HCT116 (cell line): Measurements from ENCODE around the gene SORCS2. TPM values are rescaled to one million over a fixed set of nuclear protein-coding genes. Genes with fewer than 3 reads are reported as not detected.

Experiments used
- ATAC-seq: fragments of 200-7000 bp; cut with Tn5 transposase; 2 replicates; pipeline ENCODE4 v1.9.1; 2020; ENCODE audit warnings: mild to moderate bottlenecking, moderate library complexity
- BruUV-seq: library from RNA; stranded (reverse); fragments of 400-500 nt; replicated peaks from 2 replicates; lab custom pipeline; 2021; lab: Mats Ljungman, UMichigan
- CTCF ChIA-PET: fragments of 300-600 bp; sonication (Branson Sonifier 250); formaldehyde crosslinking; loops from one replicate; lab custom pipeline; 2021; ENCODE audit warnings: antibody characterized with exemption; lab: Charles Lee
- POLR2A ChIA-PET: fragments of 300-600, 350-600 bp; sonication (Branson Sonifier 250); formaldehyde crosslinking; loops from one replicate; lab custom pipeline; 2021; ENCODE audit warnings: antibody characterized with exemption; lab: Charles Lee
- RAD21 ChIA-PET, 2 experiments: fragments of 300-600 bp; sonication (Branson Sonifier 250); formaldehyde crosslinking; loops; one replicate each; lab custom pipeline; 2023; ENCODE audit warnings: low total read pairs in 2 of 2; ENCODE audit not compliant: uncharacterized antibody in 2 of 2, unreplicated experiment in 2 of 2, low non-redundant PET in 1 of 2; lab: Charles Lee
- DNase-seq: peaks from one replicate; pipeline ENCODE4 v3.0.0-alpha.2; 2010; ENCODE audit warnings: low read depth, low spot score
- H2AFZ ChIP-seq: fragments of 200-600 bp; shearing (Covaris generic), sonication (generic); 2 replicates; pipeline ENCODE4 v1.6.1; 2017; ENCODE audit warnings: low read depth, mixed run types, mixed read lengths, antibody characterized with exemption, low read length; ENCODE audit not compliant: poor library complexity, severe bottlenecking
- H3K27ac ChIP-seq: 2 replicates; pipeline ENCODE4 v1.5.1; 2012; ENCODE audit warnings: low read depth, low read length
- H3K27me3 ChIP-seq: fragments of 200-600 bp; sonication (generic); 2 replicates; pipeline ENCODE4 v1.6.1; 2016; ENCODE audit warnings: mixed run types, low read length, mixed read lengths; ENCODE audit not compliant: insufficient read depth
- H3K36me3 ChIP-seq, 2 experiments: fragments of 200-500 bp in 1 of 2; fragments of 200-600 bp in 1 of 2; sonication (Bioruptor generic) in 1 of 2; sonication (generic) in 1 of 2; 2 replicates each; pipeline versions ENCODE4 v1.5.1 to v1.6.1; 2014 to 2016; ENCODE audit warnings: low read length in 2 of 2, inconsistent platforms in 1 of 2, mixed read lengths in 1 of 2, mixed run types in 1 of 2; ENCODE audit not compliant: insufficient read depth in 2 of 2, control insufficient read depth in 1 of 2
- H3K4me1 ChIP-seq, 2 experiments: fragments of 200-600 bp in 1 of 2; sonication (generic) in 1 of 2; 2 replicates each; pipeline versions ENCODE4 v1.5.1 to v1.6.1; 2012 to 2017; ENCODE audit warnings: low read length in 2 of 2, inconsistent platforms in 1 of 2, mild to moderate bottlenecking in 1 of 2, mixed read lengths in 1 of 2, mixed run types in 1 of 2, moderate library complexity in 1 of 2; ENCODE audit not compliant: insufficient read depth in 2 of 2, control insufficient read depth in 1 of 2
- H3K4me2 ChIP-seq: fragments of 200-600 bp; sonication (generic); 2 replicates; pipeline ENCODE4 v1.6.1; 2017; ENCODE audit warnings: mixed run types, low read length, mixed read lengths
- H3K4me3 ChIP-seq, 2 experiments: fragments of 200-600 bp in 1 of 2; sonication (generic) in 1 of 2; replicated peaks in 1 of 2; 2 replicates each; pipeline ENCODE4 v1.5.1; 2011 to 2016; ENCODE audit warnings: low read length in 2 of 2, control low read depth in 1 of 2, low read depth in 1 of 2, mild to moderate bottlenecking in 1 of 2, mixed read lengths in 1 of 2, mixed run types in 1 of 2
- H3K79me2 ChIP-seq: fragments of 200-600 bp; sonication (generic); 2 replicates; pipeline ENCODE4 v1.6.1; 2017; ENCODE audit warnings: mild to moderate bottlenecking, mixed run types, low read length, moderate library complexity, mixed read lengths; ENCODE audit not compliant: insufficient read depth
- H3K9ac ChIP-seq: fragments of 200-600 bp; sonication (generic); 2 replicates; pipeline ENCODE4 v1.6.1; 2016; ENCODE audit warnings: low read length, mixed read lengths
- H3K9me2 ChIP-seq: fragments of 200-600 bp; sonication (generic), shearing (Covaris generic); 2 replicates; pipeline ENCODE4 v1.6.1; 2017; ENCODE audit warnings: mixed run types, mild to moderate bottlenecking, moderate library complexity; ENCODE audit not compliant: insufficient read depth
- H3K9me3 ChIP-seq, 2 experiments: fragments of 200-500 bp in 1 of 2; fragments of 200-600 bp in 1 of 2; sonication (Bioruptor generic) in 1 of 2; sonication (generic) in 1 of 2; 2 replicates each; pipeline ENCODE4 v1.6.1; 2014 to 2017; ENCODE audit warnings: low read length in 2 of 2, mixed read lengths in 2 of 2, inconsistent platforms in 1 of 2, low read depth in 1 of 2, mild to moderate bottlenecking in 1 of 2, mixed run types in 1 of 2, moderate library complexity in 1 of 2; ENCODE audit not compliant: control insufficient read depth in 1 of 2, insufficient read depth in 1 of 2
- H4K20me1 ChIP-seq: fragments of 200-600 bp; sonication (generic), shearing (Covaris generic); 2 replicates; pipeline ENCODE4 v1.6.1; 2017; ENCODE audit warnings: mixed run types, mild to moderate bottlenecking, moderate library complexity; ENCODE audit not compliant: insufficient read depth
- CEBPB ChIP-seq: IDR thresholded peaks from 2 replicates; pipeline ENCODE4 v1.6.1; 2012; ENCODE audit warnings: low read depth
- EGR1 ChIP-seq: IDR thresholded peaks from 2 replicates; pipeline ENCODE4 v1.6.1; 2012; ENCODE audit warnings: low read depth
- ELF1 ChIP-seq: IDR thresholded peaks from 2 replicates; pipeline ENCODE4 v1.6.1; 2012; ENCODE audit warnings: low read depth, borderline replicate concordance
- EZH2 ChIP-seq: fragments of 200-600 bp; sonication (generic); IDR thresholded peaks from 2 replicates; pipeline ENCODE4 v1.6.1; 2017; ENCODE audit warnings: antibody characterized with exemption, mixed run types
- EZH2phosphoT487 ChIP-seq: fragments of 200-600 bp; IDR thresholded peaks from 2 replicates; pipeline ENCODE4 v1.6.1; 2018; ENCODE audit warnings: antibody characterized with exemption, borderline replicate concordance
- FOSL1 ChIP-seq: IDR thresholded peaks from 2 replicates; pipeline ENCODE4 v1.6.1; 2012; ENCODE audit warnings: low read depth
- JUND ChIP-seq: IDR thresholded peaks from 2 replicates; pipeline ENCODE4 v1.6.1; 2012
- POLR2A ChIP-seq: IDR thresholded peaks from 2 replicates; pipeline ENCODE4 v1.7.0; 2011; ENCODE audit warnings: borderline replicate concordance; ENCODE audit not compliant: insufficient read depth, insufficient read length; ENCODE audit errors: extremely low read depth
- POLR2AphosphoS5 ChIP-seq: IDR thresholded peaks from 2 replicates; pipeline ENCODE4 v1.6.1; 2011; ENCODE audit warnings: mild to moderate bottlenecking, low read depth, low read length, moderate library complexity
- RAD21 ChIP-seq: IDR thresholded peaks from 2 replicates; pipeline ENCODE4 v1.6.1; 2012; ENCODE audit warnings: low read depth, mild to moderate bottlenecking
- SP1 ChIP-seq: IDR thresholded peaks from 2 replicates; pipeline ENCODE4 v1.6.1; 2012; ENCODE audit warnings: low read depth
- SRF ChIP-seq: IDR thresholded peaks from 2 replicates; pipeline ENCODE4 v1.6.1; 2012; ENCODE audit warnings: low read depth
- YY1 ChIP-seq: IDR thresholded peaks from 2 replicates; pipeline ENCODE4 v1.6.1; 2011; ENCODE audit warnings: low read length, low read depth, moderate library complexity, mild to moderate bottlenecking; ENCODE audit not compliant: insufficient replicate concordance; ENCODE audit errors: extremely low read depth
- ZFX ChIP-seq: fragments of 450-650 bp; IDR thresholded peaks from 2 replicates; pipeline ENCODE4 v1.6.1; 2017
- ZNF274 ChIP-seq: fragments of 200-500 bp; sonication (Bioruptor generic); IDR thresholded peaks from 2 replicates; pipeline ENCODE4 v1.6.1; 2014; ENCODE audit warnings: mild to moderate bottlenecking, low read depth, low read length, inconsistent platforms
- intact Hi-C: fragments of 100-400 bp; cut with micrococcal nuclease; formaldehyde crosslinking; loops from 2 replicates; pipeline ENCODE4 v1.10.0; 2022
- total RNA-seq: library from RNA; stranded (reverse); gene quantifications from one replicate; pipeline ENCODE4 v1.2.1, GENCODE V29; 2021; ENCODE audit not compliant: unreplicated experiment
- TF ChIP-seq, protein P1 (sequence below): IDR thresholded peaks from 2 replicates; pipeline ENCODE4 v1.6.1; 2012
- TF ChIP-seq, protein P2 (sequence below), 3 experiments: fragments of 200-600 bp in 1 of 3; sonication (generic) in 1 of 3; IDR thresholded peaks in 2 of 3; conservative IDR thresholded peaks in 1 of 3; 2 replicates each; pipeline ENCODE4 v1.5.1; 2012 to 2017; ENCODE audit warnings: low read depth in 2 of 3, low read length in 2 of 3, antibody characterized with exemption in 1 of 3, borderline replicate concordance in 1 of 3, control low read depth in 1 of 3, mild to moderate bottlenecking in 1 of 3, mixed read lengths in 1 of 3, mixed run types in 1 of 3, moderate library complexity in 1 of 3; ENCODE audit not compliant: insufficient read depth in 1 of 3
- TF ChIP-seq, protein P3 (sequence below): IDR thresholded peaks from 2 replicates; pipeline ENCODE4 v1.6.1; 2011; ENCODE audit warnings: mild to moderate bottlenecking, low read length, moderate library complexity; ENCODE audit not compliant: insufficient replicate concordance; ENCODE audit errors: extremely low read depth
- TF ChIP-seq, protein P4 (sequence below): IDR thresholded peaks from 2 replicates; pipeline ENCODE4 v1.6.1; 2012

The SORCS2 gene
- total RNA-seq, 1 experiment from 2014 or later: 0.37 TPM

DNA sequence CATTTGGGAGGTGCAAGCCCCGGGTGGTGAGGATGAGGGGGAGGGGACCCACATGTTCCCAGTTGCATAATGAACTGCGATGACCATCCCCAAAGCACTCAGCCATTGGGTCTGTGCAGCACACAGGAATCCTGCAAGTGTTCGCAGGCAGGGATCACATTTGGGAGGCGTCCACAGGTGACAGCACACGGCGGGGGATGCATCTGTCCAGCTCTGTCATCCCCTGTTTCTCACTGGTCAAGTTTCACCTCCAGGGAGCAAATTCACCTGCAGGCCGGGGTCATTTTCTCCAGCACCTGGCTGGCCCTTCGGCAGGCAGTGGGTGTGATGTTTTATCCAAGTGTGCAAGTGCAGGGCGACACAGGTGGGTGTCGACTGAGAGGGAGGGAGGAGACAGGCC is 33.3 kb upstream of the SORCS2 start:
- Histone ChIP-seq H3K27ac (no peak overlapping the region), H3K9me3 (no peaks in the 10 kb centered on the region), H3K36me3 (no peaks in the 10 kb centered on the region), H3K79me2 (no peaks in the 10 kb centered on the region), H4K20me1 (no peaks in the 10 kb centered on the region), H3K9me2 (no peaks in the 10 kb centered on the region), H3K27me3 (peaks cover 2% of the 10 kb centered on the region; the same call in 1 of the 2 replicates), H3K4me3 (no peak overlapping the region), H3K4me1 (no peaks in the 10 kb centered on the region), H2AFZ (no peak overlapping the region), H3K9ac (no peak overlapping the region), H3K4me2 (no peak overlapping the region)
- ChIA-PET CTCF (no interaction called here), POLR2A (no interaction called here), RAD21 (no interaction called here)
- no peak for DNase-seq
- TF ChIP-seq RAD21 (no peak), POLR2A (no peak), ZNF274 (no peak), SRF (no peak), EZH2 (no peak)
- TF ChIP-seq, protein P1, sequence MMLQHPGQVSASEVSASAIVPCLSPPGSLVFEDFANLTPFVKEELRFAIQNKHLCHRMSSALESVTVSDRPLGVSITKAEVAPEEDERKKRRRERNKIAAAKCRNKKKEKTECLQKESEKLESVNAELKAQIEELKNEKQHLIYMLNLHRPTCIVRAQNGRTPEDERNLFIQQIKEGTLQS: no peak
- no TSS peak for BruUV-seq
- ATAC-seq: no peak
- intact Hi-C loops: no loop called here

DNA sequence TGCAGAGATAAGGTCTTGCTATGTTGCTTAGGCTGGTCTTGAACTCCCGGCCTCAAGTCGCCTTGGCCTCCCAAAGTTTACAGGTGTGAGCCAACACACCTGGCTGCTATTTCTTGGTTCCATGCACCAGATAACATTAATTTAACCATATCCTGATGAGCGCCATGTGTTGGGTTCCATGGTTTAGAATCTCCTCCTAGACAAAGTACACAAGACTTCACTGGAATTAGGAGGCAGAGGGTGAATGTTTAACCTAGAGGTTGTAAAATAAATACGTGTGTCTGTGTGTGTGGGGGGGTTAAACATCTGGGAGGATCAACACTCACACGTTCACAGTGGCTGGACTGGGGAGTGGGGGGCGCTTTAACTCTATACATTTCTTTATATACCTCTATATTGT is 32.4 kb upstream of the SORCS2 start:
- no peak overlapping the region for H3K4me3 ChIP-seq
- no peaks in the 10 kb centered on the region for H3K36me3 ChIP-seq
- H4K20me1 ChIP-seq: no peaks in the 10 kb centered on the region
- no peak overlapping the region for H3K27ac ChIP-seq
- H2AFZ ChIP-seq: no peak overlapping the region
- TF ChIP-seq RAD21 (no peak), ZFX (no peak), SP1 (no peak), POLR2AphosphoS5 (no peak), EZH2phosphoT487 (no peak), FOSL1 (no peak), EGR1 (no peak), CEBPB (no peak), JUND (no peak), YY1 (no peak), ELF1 (no peak)
- TF ChIP-seq, protein P2, sequence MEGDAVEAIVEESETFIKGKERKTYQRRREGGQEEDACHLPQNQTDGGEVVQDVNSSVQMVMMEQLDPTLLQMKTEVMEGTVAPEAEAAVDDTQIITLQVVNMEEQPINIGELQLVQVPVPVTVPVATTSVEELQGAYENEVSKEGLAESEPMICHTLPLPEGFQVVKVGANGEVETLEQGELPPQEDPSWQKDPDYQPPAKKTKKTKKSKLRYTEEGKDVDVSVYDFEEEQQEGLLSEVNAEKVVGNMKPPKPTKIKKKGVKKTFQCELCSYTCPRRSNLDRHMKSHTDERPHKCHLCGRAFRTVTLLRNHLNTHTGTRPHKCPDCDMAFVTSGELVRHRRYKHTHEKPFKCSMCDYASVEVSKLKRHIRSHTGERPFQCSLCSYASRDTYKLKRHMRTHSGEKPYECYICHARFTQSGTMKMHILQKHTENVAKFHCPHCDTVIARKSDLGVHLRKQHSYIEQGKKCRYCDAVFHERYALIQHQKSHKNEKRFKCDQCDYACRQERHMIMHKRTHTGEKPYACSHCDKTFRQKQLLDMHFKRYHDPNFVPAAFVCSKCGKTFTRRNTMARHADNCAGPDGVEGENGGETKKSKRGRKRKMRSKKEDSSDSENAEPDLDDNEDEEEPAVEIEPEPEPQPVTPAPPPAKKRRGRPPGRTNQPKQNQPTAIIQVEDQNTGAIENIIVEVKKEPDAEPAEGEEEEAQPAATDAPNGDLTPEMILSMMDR (IDR thresholded peaks at IDR 0.05 in 2 of 3, conservative IDR thresholded peaks at IDR 0.05 in 1 of 3; ENCODE audit: borderline replicate concordance in 1 of 3, insufficient read depth in 1 of 3, low read depth in 2 of 3, low read length in 2 of 3): no peak
- TF ChIP-seq, protein P3, sequence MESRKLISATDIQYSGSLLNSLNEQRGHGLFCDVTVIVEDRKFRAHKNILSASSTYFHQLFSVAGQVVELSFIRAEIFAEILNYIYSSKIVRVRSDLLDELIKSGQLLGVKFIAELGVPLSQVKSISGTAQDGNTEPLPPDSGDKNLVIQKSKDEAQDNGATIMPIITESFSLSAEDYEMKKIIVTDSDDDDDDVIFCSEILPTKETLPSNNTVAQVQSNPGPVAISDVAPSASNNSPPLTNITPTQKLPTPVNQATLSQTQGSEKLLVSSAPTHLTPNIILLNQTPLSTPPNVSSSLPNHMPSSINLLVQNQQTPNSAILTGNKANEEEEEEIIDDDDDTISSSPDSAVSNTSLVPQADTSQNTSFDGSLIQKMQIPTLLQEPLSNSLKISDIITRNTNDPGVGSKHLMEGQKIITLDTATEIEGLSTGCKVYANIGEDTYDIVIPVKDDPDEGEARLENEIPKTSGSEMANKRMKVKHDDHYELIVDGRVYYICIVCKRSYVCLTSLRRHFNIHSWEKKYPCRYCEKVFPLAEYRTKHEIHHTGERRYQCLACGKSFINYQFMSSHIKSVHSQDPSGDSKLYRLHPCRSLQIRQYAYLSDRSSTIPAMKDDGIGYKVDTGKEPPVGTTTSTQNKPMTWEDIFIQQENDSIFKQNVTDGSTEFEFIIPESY: no peak
- TF ChIP-seq, protein P1: no peak
- TF ChIP-seq, protein P4, sequence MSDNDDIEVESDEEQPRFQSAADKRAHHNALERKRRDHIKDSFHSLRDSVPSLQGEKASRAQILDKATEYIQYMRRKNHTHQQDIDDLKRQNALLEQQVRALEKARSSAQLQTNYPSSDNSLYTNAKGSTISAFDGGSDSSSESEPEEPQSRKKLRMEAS: no peak
- H3K4me2 ChIP-seq: no peak overlapping the region
- H3K4me1 ChIP-seq: no peaks in the 10 kb centered on the region
- no peak for DNase-seq
- H3K9ac ChIP-seq: no peak overlapping the region
- no peaks in the 10 kb centered on the region for H3K9me2 ChIP-seq
- ChIA-PET POLR2A (no interaction called here), CTCF (no interaction called here), RAD21 (no interaction called here)
- no peaks in the 10 kb centered on the region for H3K9me3 ChIP-seq
- no TSS peak for BruUV-seq
- intact Hi-C loops: no loop called here
- no peaks in the 10 kb centered on the region for H3K27me3 ChIP-seq
- ATAC-seq: no peak
- H3K79me2 ChIP-seq: no peaks in the 10 kb centered on the region
